GM21526 (cell line): ENCODE data around the gene OR6S1.

Experiments
- ATAC-seq: cut with Tn5 transposase; IDR thresholded peaks from one replicate; pipeline ENCODE4 v1.9.1; 2021; ENCODE audit warnings: moderate library complexity; ENCODE audit not compliant: unreplicated experiment, low FRiP score

The OR6S1 gene

GRCh38 chr14:20641591-20641990, at the start of gene OR6S1:
TSS of gene OR6S1 (minus strand) at chr14:20641691. CDS start at chr14:20641691, 0 bp downstream.
- no peak for ATAC-seq

- ATAC-seq, result no peak
Observed at GRCh38 chr14:20690848-20691640, 49.6 kb upstream of the OR6S1 start.

- ATAC-seq, result no peak
Observed at GRCh38 chr14:20688167-20688839, 46.8 kb upstream of the OR6S1 start, which contains the start of gene ANG. TSS of gene ANG (plus strand) at chr14:20688764. CDS start at chr14:20693565, 4,801 bp downstream.

DNA sequence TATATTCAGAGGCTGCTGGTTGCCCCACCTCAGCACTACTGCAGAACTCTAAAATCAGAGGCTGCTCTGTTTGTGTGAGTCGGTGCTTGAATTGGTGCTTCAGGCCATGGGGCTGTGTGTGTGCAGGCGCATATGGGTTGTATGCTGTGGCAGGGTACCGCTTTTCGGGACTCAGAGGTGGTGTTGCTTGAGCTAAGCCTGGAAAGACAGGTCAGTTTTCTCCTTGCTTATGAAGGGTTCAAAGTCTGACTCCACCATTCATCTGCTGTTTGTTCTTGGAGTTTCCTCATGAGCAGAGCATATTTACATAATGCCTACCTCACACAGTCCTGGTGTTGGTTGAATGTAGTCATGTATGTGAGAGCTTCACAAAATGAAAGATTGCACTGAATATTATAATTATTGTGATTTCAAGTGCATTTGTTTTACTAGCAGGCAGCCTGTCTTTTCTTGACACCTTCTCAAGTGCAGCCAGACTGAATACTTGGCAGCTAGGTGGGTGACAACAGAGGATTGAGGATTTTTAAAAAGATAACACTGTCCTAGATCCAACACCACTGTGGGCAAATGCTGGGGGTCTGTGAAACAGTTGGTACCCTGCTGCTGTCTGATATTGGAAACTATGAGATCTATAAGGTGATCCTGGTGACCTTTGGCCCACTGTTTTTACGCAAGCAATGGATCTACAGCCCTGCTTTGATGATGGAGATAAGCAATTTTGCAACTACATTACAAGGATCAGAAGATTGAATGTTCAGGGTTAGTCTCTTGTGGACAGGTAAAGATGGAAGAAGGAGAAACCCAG, 46.1 kb upstream of the OR6S1 start:
- no peak for ATAC-seq

- no peak for ATAC-seq
Observed at GRCh38 chr14:20686386-20687143, 45.1 kb upstream of the OR6S1 start.

DNA sequence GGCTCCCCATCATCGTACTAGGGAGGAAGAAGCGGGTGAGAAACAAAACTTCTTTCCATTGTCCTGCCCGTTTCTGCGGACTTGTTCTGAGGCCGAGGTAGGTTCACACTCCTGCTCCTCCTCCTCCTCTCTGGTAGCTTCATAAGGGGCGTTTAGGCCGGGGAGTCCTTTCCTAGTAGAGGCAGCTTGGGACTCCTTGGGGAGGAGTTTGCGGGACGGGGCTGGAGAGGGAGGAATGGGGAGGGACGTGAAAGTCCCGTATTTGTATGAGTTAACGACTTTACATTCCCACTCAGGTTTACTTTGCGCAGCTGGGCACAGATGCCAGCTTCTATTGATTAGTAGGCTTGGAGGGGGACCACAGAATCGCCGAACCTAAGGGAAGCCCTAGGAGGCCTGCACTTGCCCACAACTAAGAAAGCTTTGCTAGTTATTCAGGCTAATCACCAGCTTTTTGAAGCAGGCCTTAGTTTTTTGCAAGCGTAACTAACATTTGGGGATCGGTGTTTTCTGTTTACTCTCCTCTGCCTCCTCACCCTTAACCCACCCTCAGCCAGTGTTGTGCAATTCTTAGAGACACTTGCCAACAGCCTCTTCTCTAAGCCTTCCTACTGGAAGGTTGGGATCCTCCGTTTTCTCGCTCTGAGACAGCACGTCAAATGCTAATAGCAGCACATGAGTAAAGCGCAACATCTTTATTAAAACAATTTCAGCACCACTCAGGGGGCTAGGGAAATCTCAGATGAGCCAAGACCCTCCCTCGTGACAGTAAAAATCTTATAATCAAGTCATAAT, 43.4 kb upstream of the OR6S1 start:
- ATAC-seq, result no peak

DNA sequence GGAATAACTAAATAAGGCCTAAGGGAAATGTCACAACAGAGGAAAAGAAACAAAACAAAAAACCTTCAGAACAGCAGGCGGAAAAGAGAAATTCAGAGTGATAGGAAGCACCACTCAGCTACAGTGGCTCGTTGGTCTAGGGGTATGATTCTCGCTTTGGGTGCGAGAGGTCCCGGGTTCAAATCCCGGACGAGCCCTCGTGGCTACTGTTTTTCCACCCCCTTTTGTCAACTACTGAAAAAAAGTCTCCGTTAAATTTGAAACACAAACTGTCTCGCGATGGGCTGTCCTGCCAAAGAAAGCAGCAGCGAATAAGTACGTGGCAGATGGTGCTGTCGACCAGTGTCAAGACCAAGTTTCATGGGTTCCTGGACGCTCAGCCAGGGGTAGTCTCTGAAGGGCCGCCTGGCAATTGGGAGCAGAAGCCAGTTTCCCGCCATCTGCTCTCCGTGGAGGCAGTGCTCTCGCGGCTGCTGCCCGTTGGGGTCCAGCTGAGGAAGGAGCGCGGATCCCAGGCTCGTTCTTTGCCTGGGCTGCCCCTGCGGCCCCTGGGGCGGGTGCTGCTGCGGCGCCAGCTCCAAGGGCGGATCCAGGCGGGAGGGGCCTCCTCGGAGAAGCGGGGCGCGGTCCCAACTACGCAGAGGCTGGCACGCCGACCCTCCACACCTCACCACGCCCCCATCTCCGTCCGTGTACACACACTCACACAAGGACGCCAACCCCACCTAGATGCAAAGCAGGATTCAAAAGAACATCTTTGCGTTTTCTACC, 42.6 kb upstream of the OR6S1 start, which contains the start of gene RNASE4:
Gene RNASE4 (plus strand): TSS at position 670 of the 771 bp plus-strand sequence. CDS start 14,812 bp downstream, outside the sequence.
- ATAC-seq, result no peak

- peak; percentile 27 for ATAC-seq
Observed at GRCh38 chr14:20683125-20683890, 41.8 kb upstream of the OR6S1 start.

- peak; percentile 54 for ATAC-seq
Observed at GRCh38 chr14:20682435-20683124, 41.1 kb upstream of the OR6S1 start.

- ATAC-seq, result no peak
Observed at GRCh38 chr14:20682127-20682434, 40.6 kb upstream of the OR6S1 start.

- peak; percentile 22 for ATAC-seq
Observed at GRCh38 chr14:20681348-20682126, 40.0 kb upstream of the OR6S1 start.

- peak; percentile 28 for ATAC-seq
Observed at GRCh38 chr14:20680843-20681347, 39.4 kb upstream of the OR6S1 start.

DNA sequence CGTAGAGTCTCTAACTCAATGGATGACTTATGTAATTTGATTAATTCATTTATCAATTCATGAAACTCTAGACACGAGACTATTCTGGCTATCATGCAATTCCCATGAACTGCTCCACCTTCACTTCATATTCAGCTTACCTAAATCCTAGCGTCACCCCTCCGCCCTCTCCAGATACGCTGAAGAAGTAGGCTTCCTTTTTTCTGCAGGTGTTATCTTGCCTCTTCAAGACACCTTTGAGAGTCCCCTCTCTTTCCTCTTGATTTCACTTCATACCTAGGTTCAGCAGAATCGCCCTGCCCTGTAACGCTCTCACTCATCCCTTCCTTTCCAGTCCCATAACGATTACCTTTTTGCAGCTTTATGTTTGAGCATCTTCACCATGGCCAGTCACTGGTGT, 38.9 kb upstream of the OR6S1 start:
- no peak for ATAC-seq

- ATAC-seq, result no peak
Observed at GRCh38 chr14:20679907-20680306, 38.4 kb upstream of the OR6S1 start.

DNA sequence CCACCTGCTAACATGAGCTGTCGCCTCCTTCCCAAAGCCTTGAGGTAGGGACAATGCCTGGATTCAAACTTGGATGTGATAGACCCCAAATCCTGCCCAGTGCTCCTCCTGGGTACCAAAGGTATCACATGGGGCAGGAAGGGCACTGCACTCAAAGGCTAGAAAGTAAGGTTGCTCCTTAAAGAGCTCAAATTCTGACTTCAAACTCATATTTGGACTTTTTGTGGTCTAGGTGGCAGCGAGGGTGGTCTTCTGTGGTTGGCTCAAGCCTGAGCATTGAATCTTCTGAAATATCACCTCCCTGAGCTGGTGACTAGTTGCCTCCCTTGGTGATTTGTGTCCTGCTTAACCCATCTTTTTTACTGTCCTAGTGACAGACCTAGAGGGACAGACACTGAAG, 34.6 kb upstream of the OR6S1 start:
- ATAC-seq, result no peak

- ATAC-seq, result no peak
Observed at GRCh38 chr14:20675669-20676068, 34.2 kb upstream of the OR6S1 start.
